ENCODE data around the gene ADAMTSL4.

DNA sequence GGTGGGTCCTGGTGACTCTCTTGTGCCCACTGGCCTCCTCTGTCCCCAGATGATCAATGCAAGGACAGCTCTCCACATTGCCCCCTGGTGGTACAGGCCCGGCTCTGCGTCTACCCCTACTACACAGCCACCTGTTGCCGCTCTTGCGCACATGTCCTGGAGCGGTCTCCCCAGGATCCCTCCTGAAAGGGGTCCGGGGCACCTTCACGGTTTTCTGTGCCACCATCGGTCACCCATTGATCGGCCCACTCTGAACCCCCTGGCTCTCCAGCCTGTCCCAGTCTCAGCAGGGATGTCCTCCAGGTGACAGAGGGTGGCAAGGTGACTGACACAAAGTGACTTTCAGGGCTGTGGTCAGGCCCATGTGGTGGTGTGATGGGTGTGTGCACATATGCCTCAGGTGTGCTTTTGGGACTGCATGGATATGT, 10.8 kb downstream of the ADAMTSL4 start:
- TF ChIP-seq CTCF (IDR thresholded peaks at IDR 0.05) (peak; percentile 86), POLR2AphosphoS5 (IDR thresholded peaks at IDR 0.05; ENCODE audit: low read depth, low read length) (no peak; the same call in 1 of the 2 replicates), USF2 (IDR thresholded peaks at IDR 0.05; ENCODE audit: borderline replicate concordance, low read depth, low read length) (no peak), RCOR1 (IDR thresholded peaks at IDR 0.05; ENCODE audit: low read length) (no peak), YY1 (IDR thresholded peaks at IDR 0.05; ENCODE audit: low read depth) (no peak), SMC3 (IDR thresholded peaks at IDR 0.05; ENCODE audit: low read depth, low read length) (peak; percentile 60), GATA2 (CRISPR knock-in tag; IDR thresholded peaks at IDR 0.05) (no peak), GABPA (IDR thresholded peaks at IDR 0.05; ENCODE audit: low read depth) (no peak), EZH2phosphoT487 (IDR thresholded peaks at IDR 0.05; ENCODE audit: borderline replicate concordance, low read depth) (no peak), PBX3 (IDR thresholded peaks at IDR 0.05) (no peak)

Data from SK-N-SH (cell line).